Measurements from ENCODE around the gene PIN4.
"Not testable (repeated sequence)": the region's sequence is repeated elsewhere in the genome, so short reads cannot be mapped to it uniquely, and the experiment has no call there.

PIN4 gene

DNA sequence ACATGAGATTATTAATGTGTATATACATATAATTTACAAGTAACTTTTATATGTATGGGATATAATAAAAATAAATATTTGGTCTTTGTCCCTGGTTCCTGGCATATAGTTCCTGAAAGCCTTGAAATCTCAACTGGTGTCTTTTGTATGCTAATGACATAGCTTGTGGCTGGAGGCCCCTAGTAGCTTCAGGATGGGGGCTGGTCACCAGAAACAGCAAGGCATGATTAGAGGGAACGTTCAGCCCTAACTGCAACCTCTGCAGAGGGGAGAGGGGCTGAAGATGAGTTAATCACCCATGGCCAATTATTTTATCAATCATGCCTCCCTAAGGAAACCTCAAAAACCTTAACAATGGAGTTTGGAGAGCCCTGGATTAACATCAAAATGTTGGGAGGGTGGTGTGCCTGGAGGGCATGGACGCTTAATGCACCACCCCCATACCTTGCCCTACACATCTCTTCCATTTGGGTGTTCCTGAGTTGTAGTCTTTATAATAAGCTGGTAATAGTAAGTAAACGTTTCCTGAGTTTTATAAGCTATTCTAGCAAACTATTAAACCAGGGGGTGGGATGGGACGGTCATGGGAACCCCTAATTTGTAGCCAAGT is 21.3 kb downstream of the PIN4 start:
- no peak for DNase-seq (ENCODE audit: low spot score)

DNA sequence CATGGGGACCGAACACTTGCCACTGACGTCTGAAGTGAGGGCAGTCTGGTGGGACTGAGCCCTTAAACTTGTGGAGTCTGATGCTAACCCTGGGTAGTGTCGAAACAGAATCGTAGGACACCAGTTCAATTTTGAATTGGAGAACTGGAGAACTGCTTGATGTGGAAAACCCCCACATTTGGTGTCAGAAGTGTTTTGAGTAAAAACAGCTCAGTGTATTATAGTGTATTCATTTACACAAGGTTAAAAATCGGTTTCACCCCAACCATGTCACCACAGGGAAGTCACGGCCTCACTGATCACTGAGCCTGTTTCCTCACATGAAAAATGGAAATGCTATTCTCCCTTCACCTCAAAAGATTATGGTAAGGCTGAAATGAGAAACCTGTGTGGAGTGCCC is 21.9 kb downstream of the PIN4 start:
- no peak for DNase-seq (ENCODE audit: low spot score)

DNA sequence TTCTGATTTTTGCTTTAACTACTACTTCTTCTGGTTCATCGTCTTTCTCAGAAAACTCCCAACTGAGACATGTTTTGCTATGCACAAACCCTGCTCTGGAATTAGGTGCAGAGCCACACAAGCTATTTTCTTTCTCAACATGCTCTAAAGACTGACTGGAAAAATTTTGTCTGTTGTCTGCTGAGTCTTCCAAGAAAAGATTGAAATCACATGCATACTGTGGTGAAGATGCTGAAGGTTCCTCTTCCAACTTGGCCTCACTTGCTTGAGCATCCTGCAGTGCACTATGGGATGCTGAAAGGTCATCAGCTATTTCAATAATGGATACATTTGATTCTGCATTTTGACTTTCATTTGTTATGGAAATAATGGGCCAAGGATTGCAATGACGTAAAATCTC is 24.1 kb downstream of the PIN4 start:
- DNase-seq (ENCODE audit: low spot score): no peak

DNA sequence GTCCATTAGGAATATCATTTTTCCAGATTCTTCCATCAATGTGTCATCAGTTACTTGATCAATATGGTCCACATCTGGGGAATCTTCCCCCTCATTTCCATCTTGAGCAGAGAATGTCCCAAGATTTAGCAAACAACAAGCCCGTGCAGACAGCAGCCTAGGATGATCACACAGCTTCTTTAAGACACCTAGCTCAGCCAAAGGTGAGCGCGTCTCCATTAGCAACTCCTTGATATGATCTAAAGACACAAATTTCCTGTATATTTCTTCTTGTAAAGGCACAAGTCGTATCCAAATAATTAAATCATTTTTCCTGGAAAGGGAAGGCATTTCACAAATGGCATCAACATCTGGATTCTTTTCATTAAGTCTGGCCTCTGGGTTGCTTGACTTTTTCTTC is 25.8 kb downstream of the PIN4 start:
- no peak for DNase-seq (ENCODE audit: low spot score)

DNA sequence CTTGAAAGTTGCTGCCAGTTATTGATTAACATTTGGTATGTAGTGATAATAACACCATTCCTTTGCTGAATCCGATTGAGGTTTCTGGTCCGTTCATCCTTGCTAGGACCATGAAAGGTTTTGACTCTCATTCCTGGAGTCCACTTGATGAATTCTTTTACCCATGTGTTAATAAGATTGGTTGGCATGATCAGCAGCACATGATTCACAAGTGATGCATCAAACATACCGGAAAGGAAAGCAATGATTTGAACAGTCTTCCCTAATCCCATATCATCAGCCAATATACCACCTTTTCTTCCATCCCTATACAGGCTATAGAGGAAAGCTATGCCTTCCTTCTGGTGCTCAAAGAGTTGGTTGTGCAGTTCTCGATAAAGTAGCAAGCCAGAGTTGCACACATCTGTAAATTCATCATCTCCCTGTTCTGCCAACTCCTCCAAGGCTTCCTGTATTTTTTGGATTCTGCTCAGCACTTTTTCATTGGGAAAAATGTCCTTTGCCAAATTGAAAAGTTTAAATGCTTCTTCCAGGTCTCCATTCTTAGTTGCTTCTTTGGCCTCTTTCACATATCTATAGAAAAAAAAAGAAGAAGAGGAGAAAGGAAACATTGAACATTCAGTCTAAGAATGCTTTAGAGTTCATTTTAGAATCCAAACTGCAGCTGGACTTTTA is 26.7 kb downstream of the PIN4 start:
- peak; percentile 4 for DNase-seq (ENCODE audit: low spot score)

DNA sequence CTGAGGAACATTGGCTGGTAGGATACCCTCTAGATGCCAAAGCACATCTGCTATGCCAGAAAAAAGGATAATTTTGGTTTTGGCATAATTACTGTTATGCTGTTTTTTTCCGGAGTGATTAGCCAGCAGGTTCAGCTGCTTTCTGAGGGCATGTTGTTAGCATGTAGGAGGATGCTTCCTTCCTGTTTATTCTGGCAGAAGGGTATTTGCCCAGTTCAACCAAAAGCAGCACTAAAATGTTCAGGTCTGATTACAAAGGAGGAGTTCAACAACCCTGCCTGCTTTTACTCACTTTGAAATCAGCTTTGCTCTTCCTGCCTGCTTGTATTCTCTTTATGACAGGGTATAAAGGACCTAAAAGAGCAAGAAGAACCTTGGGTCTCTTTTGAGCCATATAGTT is 35.4 kb downstream of the PIN4 start:
- DNase-seq (ENCODE audit: low spot score): no peak

DNA sequence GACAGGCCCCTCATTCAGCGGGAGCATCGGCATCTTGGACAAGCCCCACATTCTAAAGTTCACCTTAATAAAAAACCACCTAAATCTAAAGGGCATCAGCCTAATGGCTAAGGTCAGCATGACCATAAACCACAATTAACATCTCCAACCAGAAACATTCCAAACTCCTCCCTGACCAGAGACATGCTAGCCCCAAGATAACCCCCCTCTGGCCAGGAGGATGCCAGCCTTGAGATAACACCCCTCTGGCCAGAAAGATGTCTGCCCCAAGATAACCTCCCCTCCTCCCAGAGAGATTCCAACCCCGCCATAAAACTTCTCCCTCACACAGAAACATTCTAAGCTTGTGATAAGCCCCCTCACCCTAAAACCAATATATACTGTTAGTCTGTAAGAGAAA is 38.8 kb downstream of the PIN4 start:
- DNase-seq (ENCODE audit: low spot score): not testable (repeated sequence)

DNA sequence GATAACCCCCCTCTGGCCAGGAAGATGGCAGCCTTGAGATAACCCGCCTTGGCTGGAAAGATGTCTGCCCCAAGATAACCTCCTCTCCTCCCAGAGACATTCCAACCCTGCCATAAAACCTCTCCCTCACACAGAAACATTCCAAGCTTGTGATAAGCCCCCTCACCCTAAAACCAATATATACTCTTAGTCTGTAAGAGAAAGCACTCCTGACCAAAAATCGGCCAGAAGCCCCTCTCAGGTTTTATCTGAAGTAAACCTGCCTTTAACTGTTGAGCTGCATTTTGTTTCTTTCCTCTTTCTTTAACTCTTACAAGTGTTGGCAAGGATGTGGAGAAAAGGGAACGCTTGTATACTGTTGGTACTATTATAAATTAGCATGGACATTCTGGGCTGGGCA is 48.7 kb downstream of the PIN4 start:
- DNase-seq (ENCODE audit: low spot score): no peak

DNA sequence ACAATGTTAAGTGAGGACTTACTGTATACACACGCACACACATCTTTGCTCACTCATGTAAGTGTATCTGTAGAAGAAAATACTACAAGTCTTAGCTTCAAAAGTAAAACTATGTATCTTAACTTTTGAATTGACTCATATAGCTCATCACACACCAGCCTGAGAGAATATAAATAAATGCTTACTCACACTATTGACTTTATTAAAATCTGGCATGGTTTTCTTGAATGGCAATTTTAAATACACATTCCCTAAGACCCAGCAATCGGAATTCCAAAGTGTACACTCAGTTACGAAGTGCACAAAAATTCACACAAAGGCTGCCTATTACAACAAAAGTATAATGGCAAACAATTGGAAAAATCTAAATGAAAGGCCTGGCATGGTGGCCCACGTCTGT is 55.3 kb downstream of the PIN4 start:
- DNase-seq (ENCODE audit: low spot score): no peak

DNA sequence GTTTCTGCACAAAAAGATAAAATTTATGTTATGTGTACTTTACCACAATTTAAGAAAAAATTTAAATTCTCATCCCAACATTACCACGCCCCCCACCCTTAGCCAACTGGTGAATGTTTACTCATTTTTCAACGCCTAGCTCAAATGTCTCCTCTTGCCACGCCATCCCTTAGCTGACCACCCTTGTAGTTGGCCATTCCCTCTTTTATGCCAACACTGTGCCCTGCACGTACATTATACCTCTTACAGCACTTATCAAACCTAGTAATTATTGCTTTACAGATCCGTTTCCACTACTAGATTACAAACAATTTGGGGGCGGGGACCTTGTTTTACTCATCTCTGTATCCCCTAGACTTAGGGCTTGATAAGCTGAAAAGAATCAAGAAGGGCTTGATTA is 56.6 kb downstream of the PIN4 start:
- no peak for DNase-seq (ENCODE audit: low spot score)

DNA sequence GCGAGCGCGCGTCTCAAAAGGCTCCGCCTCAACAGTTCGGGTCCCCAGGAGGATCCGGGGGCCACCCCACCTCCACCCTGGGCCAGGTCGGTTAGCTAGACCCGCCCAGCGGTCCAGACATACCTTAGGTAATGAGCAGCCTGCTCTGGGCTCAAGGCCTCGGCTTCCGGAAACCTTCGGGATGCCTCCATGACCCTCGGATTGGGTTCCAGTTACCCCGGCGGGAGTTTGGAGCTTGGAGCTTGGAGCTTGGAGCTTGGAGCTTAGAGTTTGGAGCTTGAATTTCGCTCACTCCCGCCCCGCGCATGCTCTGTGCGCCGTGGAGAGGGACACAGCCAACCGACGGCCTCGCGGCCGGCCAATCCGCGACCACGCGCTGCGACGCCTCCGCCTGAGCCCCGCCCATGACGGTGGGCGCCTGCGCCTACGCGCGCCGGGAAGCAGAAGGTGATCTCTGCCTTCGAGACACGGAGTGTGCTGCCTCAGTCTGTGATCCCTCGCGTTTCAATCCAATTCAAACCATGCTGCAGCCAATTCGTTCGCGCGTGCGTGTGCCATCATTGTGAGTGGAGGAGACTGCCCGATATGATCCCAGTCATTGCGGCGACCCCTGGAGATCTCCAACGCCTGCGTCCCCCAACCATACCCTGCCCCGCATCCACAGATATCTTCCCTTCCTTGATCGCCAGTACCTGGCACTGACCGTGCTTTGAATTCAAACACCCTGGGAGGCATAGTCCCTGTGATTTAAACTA is 57.3 kb downstream of the PIN4 start, which contains the start of gene ERCC6L:
Gene ERCC6L, minus strand, starts transcription at position 307 of the 755 bp plus-strand sequence. Its CDS starts 116 bp downstream, at position 191.
- peak; percentile 87 for DNase-seq (ENCODE audit: low spot score)

DNA sequence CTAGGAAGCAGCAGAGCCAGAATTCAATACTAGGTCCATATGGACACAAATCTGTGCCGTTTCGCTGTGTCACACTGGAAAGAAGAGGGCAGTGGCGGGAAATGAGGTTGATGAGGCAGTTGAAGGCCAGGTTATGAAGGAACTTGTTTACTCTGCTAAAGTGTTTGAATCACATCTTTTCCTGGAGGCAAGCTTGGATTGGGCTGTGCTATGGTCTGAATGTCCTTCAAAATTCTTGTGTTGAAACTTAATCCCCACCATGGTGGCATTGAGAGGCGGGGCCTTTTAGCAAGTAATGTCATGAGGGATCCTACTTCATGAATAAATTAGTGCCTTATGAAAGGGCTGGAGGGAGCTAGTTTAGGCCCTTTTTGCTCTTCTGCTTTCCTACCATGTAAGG is 59.4 kb downstream of the PIN4 start:
- no peak for DNase-seq (ENCODE audit: low spot score)

DNA sequence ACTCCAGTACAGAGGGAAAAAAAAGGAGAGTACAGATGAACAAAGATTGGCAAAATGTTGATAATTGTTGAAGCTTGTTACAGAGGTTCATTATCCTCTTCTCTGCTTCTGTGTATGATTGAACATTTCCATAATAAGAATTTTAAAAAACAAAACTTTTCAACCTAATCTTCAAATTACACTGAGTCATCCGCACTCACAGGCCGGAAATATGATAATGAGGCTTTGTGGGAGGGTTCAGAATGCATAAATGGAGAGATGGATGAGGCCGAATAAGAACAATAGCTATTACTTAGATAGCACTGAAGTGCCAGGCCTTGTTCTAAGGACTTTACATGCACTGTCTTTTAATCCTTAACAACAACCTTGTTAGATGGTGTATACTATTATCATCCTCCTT is 61.9 kb downstream of the PIN4 start:
- peak; percentile 46 for DNase-seq (ENCODE audit: low spot score)

DNA sequence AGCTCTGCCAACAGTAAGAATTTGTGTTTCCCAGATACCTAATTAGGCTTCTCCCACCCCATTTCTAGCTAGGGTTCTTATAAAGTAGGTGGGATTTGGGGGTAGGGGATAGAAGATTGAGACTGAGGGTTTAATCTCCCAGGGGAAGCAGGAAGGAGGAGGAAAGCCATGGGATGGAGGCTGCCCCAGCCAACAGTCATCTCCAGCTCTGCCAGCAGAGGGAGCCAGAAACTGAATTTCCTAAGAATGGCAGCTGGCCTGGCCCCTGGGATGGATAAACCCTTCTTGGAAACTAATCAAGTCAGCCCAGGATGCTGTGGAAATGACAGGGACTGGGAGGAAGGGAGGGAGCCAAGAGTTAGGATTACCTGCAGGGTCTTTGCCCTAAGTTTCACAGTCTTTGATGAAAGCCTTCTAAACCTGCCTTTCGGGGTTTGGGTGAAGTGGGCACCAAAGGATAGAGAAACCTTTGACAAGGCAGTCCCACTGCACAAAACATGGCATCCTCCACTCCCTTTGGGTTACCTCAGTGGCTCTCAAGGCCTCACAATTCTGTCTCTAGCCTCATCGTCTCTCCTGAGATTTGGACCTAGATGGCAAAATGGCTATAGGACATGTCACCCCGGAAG is 64.0 kb downstream of the PIN4 start:
- peak; percentile 72 for DNase-seq (ENCODE audit: low spot score)

DNA sequence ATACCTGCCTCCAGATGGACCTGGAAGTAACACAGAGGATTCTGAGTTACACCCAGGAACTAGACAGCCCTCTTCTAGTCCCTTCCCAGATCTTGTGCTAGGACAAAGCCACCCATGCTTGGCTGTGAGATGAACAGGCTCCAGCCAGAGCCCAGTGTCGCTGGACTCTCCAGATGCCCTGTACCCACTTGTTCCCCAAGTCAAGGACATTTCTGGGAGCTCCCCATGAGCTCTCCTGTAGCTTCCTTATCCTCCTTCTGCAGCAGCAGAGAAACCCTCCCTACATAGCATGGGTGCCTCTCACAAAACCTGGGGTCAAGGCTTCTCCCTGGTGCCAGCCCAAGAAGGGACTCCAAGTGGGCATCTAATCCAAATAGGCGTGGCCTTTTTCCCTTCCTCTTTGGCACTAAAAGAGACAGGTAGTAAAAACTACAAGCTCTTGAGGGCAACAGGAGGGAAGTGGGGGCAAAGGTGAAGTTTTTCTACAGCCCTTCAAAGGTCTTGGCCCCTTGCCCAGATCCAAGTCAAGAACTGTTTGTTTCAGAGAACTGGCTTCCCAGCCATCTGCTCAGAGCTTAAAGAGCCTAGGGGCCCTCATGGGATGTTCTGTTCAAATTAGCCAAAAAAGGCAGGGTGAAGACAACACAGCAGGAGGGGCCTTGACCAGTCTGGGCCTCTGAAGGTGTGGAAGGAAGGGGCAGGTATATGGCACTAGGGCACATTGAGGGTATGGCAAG is 65.8 kb downstream of the PIN4 start:
- DNase-seq (ENCODE audit: low spot score): no peak

Data from RKO (cell line).